Left ventricle myocardium superior (tissue), 1 donor: ENCODE measurements around the gene NHLRC1. TPM values are rescaled to one million over a fixed set of nuclear protein-coding genes. Genes with fewer than 3 reads are reported as not detected.
"Not testable (repeated sequence)": the region's sequence is repeated elsewhere in the genome, so short reads cannot be mapped to it uniquely, and the experiment has no call there.

ENCODE experiments used
- ATAC-seq: fragments of 200-7000 bp; cut with Tn5 transposase; one replicate; pipeline ENCODE4 v1.9.1; 2020; ENCODE audit warnings: mild to moderate bottlenecking, moderate library complexity
- DNase-seq: peaks from one replicate; pipeline ENCODE4 v3.0.0-alpha.2; 2020
- intact Hi-C: fragments of 100-400 bp; cut with micrococcal nuclease; formaldehyde crosslinking; loops from one replicate; pipeline ENCODE4 v1.11.0; 2022
- long read RNA-seq: library from polyadenylated mRNA; unstranded; transcript quantifications from one replicate; pipeline ENCODE4 v2.0.0, GENCODE V29; 2021
- total RNA-seq: library from RNA; stranded (reverse); fragmentation: NEBNext Ultra II Directional; extraction: Animal tissue kit (Norgen Biotek cat#: 25700); gene quantifications from one replicate; pipeline ENCODE4 v1.2.1, GENCODE V29; 2021
- donor health status: DM: no; HTN: yes; CAD: no; lungs with severe emphysema.

The NHLRC1 gene
- total RNA-seq: 1.3 TPM
- long read RNA-seq, partial matches to known transcripts: 0 of 4 reads
- long read RNA-seq, other reads (novel, unspliced or antisense): 0 of 4 reads

GRCh38 chr6:18122128-18123093, at the start of gene NHLRC1:
Gene NHLRC1, minus strand, starts transcription at chr6:18122677. Its CDS starts 71 bp downstream, at chr6:18122606.
- DNase-seq (peak; percentile 95), ATAC-seq (peak; percentile 99)
- intact Hi-C loops: loop anchor here (10.0 kb wide), 1 partner anchor 288 kb away; no protein-coding TSS in a partner anchor

GRCh38 chr6:18171871-18172270, 49.4 kb upstream of the NHLRC1 start:
- intact Hi-C loops: no loop called here
- ATAC-seq: no peak
- no peak for DNase-seq

GRCh38 chr6:18168264-18168663, 45.8 kb upstream of the NHLRC1 start:
- intact Hi-C loops: no loop called here
- no peak for ATAC-seq
- no peak for DNase-seq

GRCh38 chr6:18166312-18167036, 44.0 kb upstream of the NHLRC1 start:
- intact Hi-C loops: no loop called here

GRCh38 chr6:18165751-18166150, 43.3 kb upstream of the NHLRC1 start:
- no peak for ATAC-seq
- intact Hi-C loops: no loop called here
- no peak for DNase-seq

More at GRCh38 chr6:18166312-18167036, 44.0 kb upstream of the NHLRC1 start:
- no peak for ATAC-seq
- DNase-seq: no peak

- DNase-seq (no peak), ATAC-seq (no peak)
- intact Hi-C loops: no loop called here
These were observed 39.9 kb upstream of the NHLRC1 start for GRCh38 chr6:18162401-18162800.

- ATAC-seq (peak; percentile 28), DNase-seq (no peak)
- intact Hi-C loops: no loop called here
These were observed 39.0 kb upstream of the NHLRC1 start for GRCh38 chr6:18161431-18161830.

- ATAC-seq (no peak), DNase-seq (no peak)
- intact Hi-C loops: no loop called here
These were observed 38.4 kb upstream of the NHLRC1 start for GRCh38 chr6:18160911-18161310.

GRCh38 chr6:18155864-18156421, 33.5 kb upstream of the NHLRC1 start:
- intact Hi-C loops: no loop called here
- ATAC-seq (peak; percentile 21), DNase-seq (peak; percentile 59)

GRCh38 chr6:18155150-18155863, 32.8 kb upstream of the NHLRC1 start, which contains the start of gene KDM1B:
Gene KDM1B, plus strand, starts transcription at chr6:18155422. Its CDS starts 4,474 bp downstream, at chr6:18159896.
- peak; percentile 98 for ATAC-seq
- intact Hi-C loops: no loop called here

GRCh38 chr6:18154507-18155149, 32.2 kb upstream of the NHLRC1 start, which contains the start of gene TPMT:
Gene TPMT, minus strand, starts transcription at chr6:18155077. Its CDS starts 5,950 bp downstream, at chr6:18149127.
- ATAC-seq (peak; percentile 23), DNase-seq (no peak)
- intact Hi-C loops: no loop called here

More at GRCh38 chr6:18155150-18155863, 32.8 kb upstream of the NHLRC1 start, which contains the start of gene KDM1B:
- DNase-seq: peak; percentile 99

GRCh38 chr6:18153311-18153703, 30.8 kb upstream of the NHLRC1 start:
- ATAC-seq (no peak), DNase-seq (no peak)
- intact Hi-C loops: no loop called here

- no peak for DNase-seq
- no peak for ATAC-seq
- intact Hi-C loops: no loop called here
These were observed 29.3 kb upstream of the NHLRC1 start for GRCh38 chr6:18151801-18152200.

GRCh38 chr6:18151391-18151790, 28.9 kb upstream of the NHLRC1 start:
- intact Hi-C loops, ATAC-seq, DNase-seq: not testable (repeated sequence)

GRCh38 chr6:18148304-18149025, 26.0 kb upstream of the NHLRC1 start:
- intact Hi-C loops: no loop called here
- ATAC-seq (no peak), DNase-seq (no peak)

- DNase-seq (no peak), ATAC-seq (no peak)
- intact Hi-C loops: no loop called here
These were observed 25.1 kb upstream of the NHLRC1 start for GRCh38 chr6:18147616-18148015.

- intact Hi-C loops: no loop called here
- ATAC-seq: no peak
- no peak for DNase-seq
These were observed 24.7 kb upstream of the NHLRC1 start for GRCh38 chr6:18147160-18147559.

GRCh38 chr6:18142591-18142861, 20.0 kb upstream of the NHLRC1 start:
- intact Hi-C loops: no loop called here
- ATAC-seq: no peak
- no peak for DNase-seq
